ENCODE measurements around the gene LBR. TPM values are rescaled to one million over a fixed set of nuclear protein-coding genes. Genes with fewer than 3 reads are reported as not detected.
A peak's percentile ranks its signal among the peaks of the same experiment; 100 is the strongest.
"Not testable (repeated sequence)": the region's sequence is repeated elsewhere in the genome, so short reads cannot be mapped to it uniquely, and the experiment has no call there.

LBR gene
- 100 to 1,000 TPM; 239 to 296 TPM for total RNA-seq

GRCh38 chr1:225427235-225428067 is at the start of gene LBR:
LBR (minus strand) TSS chr1:225428038; CDS start chr1:225424075, 3,963 bp downstream.
- peaks cover 32% of the 10 kb centered on the region for H3K36me3 Mint-ChIP-seq (ENCODE audit: low read depth)
- H3K9me3 Mint-ChIP-seq: peaks cover 3% of the 10 kb centered on the region
- peak within 1 kb of the TSS; percentile 90 for H3K4me3 Mint-ChIP-seq
- no peak for DNase-seq
- CTCF ChIA-PET: interaction anchor here (0.6 to 1.6 kb wide), 5 partner anchors 16 to 379 kb away, joined by 3 to 10 read pairs (median 3); no protein-coding TSS in a partner anchor
- H3K27me3 Mint-ChIP-seq: no peaks in the 10 kb centered on the region
- POLR2A ChIA-PET: interaction anchor here (0.5 to 2.2 kb wide), 3 partner anchors 17 to 443 kb away, joined by 3 to 9 read pairs (median 4); no protein-coding TSS in a partner anchor
- peaks cover 57% of the 10 kb centered on the region for H3K4me1 Mint-ChIP-seq
- H3K27ac Mint-ChIP-seq: peak within 1 kb of the TSS; percentile 96

GRCh38 chr1:225477296-225477911 is 49.6 kb upstream of the LBR start:
- POLR2A ChIA-PET: no interaction called here
- H3K27ac Mint-ChIP-seq: peak overlapping the region; percentile 80

GRCh38 chr1:225476538-225476988 is 48.7 kb upstream of the LBR start:
- ChIA-PET CTCF (interaction anchor here (1.2 to 3.3 kb wide), 8 partner anchors 9 to 511 kb away, joined by 3 to 31 read pairs (median 8); partner anchors contain the start of genes LBR and PYCR2), POLR2A (no interaction called here)
- Mint-ChIP-seq H3K4me3 (no peak overlapping the region), H3K4me1 (peaks cover 59% of the 10 kb centered on the region), H3K27me3 (no peaks in the 10 kb centered on the region), H3K9me3 (peaks cover 6% of the 10 kb centered on the region), H3K27ac (peak overlapping the region; percentile 80), H3K36me3 (ENCODE audit: low read depth) (peaks cover 3% of the 10 kb centered on the region)
- DNase-seq: no peak

More at GRCh38 chr1:225477296-225477911, 49.6 kb upstream of the LBR start:
- CTCF ChIA-PET: interaction anchor here (0.7 to 3.0 kb wide), 7 partner anchors 8 to 498 kb away, joined by 3 to 31 read pairs (median 4); partner anchors contain the start of genes PYCR2 and SRP9
- H3K36me3 Mint-ChIP-seq (ENCODE audit: low read depth): peaks cover 3% of the 10 kb centered on the region
- H3K27me3 Mint-ChIP-seq: peaks cover 3% of the 10 kb centered on the region
- no peak for DNase-seq
- peaks cover 6% of the 10 kb centered on the region for H3K9me3 Mint-ChIP-seq
- H3K4me3 Mint-ChIP-seq: no peak overlapping the region
- peaks cover 56% of the 10 kb centered on the region for H3K4me1 Mint-ChIP-seq

- CTCF ChIA-PET: interaction anchor here (0.6 to 3.3 kb wide), 14 partner anchors 9 to 518 kb away, joined by 3 to 31 read pairs (median 5); partner anchors contain the start of genes LBR and PYCR2
- POLR2A ChIA-PET: no interaction called here
- no peak for DNase-seq
- Mint-ChIP-seq H3K27ac (peak overlapping the region; percentile 80), H3K36me3 (ENCODE audit: low read depth) (peaks cover 3% of the 10 kb centered on the region), H3K4me1 (peaks cover 60% of the 10 kb centered on the region), H3K27me3 (no peaks in the 10 kb centered on the region), H3K9me3 (peaks cover 6% of the 10 kb centered on the region), H3K4me3 (no peak overlapping the region)
These were observed 48.3 kb upstream of the LBR start for GRCh38 chr1:225476100-225476511.

- Mint-ChIP-seq H3K4me1 (peaks cover 62% of the 10 kb centered on the region), H3K27ac (peak overlapping the region; percentile 28), H3K36me3 (ENCODE audit: low read depth) (peaks cover 3% of the 10 kb centered on the region), H3K27me3 (no peaks in the 10 kb centered on the region), H3K9me3 (peaks cover 6% of the 10 kb centered on the region), H3K4me3 (no peak overlapping the region)
- ChIA-PET CTCF (interaction anchor here (0.5 to 3.3 kb wide), 48 partner anchors 10 to 1296 kb away, joined by 3 to 31 read pairs (median 4); partner anchors contain the start of genes LBR, LEFTY1 and PYCR2), POLR2A (no interaction called here)
- DNase-seq: peak; percentile 56
These were observed 47.4 kb upstream of the LBR start for GRCh38 chr1:225474986-225475820.

GRCh38 chr1:225474439-225474985 is 46.7 kb upstream of the LBR start:
- DNase-seq: no peak
- Mint-ChIP-seq H3K27me3 (no peaks in the 10 kb centered on the region), H3K27ac (no peak overlapping the region), H3K4me1 (peaks cover 62% of the 10 kb centered on the region), H3K4me3 (no peak overlapping the region), H3K36me3 (ENCODE audit: low read depth) (peaks cover 3% of the 10 kb centered on the region), H3K9me3 (peaks cover 6% of the 10 kb centered on the region)
- POLR2A ChIA-PET: no interaction called here
- CTCF ChIA-PET: interaction anchor here (0.5 to 3.3 kb wide), 42 partner anchors 9 to 1296 kb away, joined by 3 to 31 read pairs (median 4); partner anchors contain the start of genes LBR, LEFTY1 and PYCR2

- not testable (repeated sequence) for DNase-seq; H3K4me3 Mint-ChIP-seq; H3K27me3 Mint-ChIP-seq; H3K9me3 Mint-ChIP-seq; H3K36me3 Mint-ChIP-seq (ENCODE audit: low read depth)
- Mint-ChIP-seq H3K27ac (peak overlapping the region; percentile 37), H3K4me1 (peaks cover 65% of the 10 kb centered on the region)
- ChIA-PET POLR2A (interaction anchor here (1.0 kb wide), 1 partner anchor 29 kb away, joined by 3 read pairs; no protein-coding TSS in a partner anchor), CTCF (interaction anchor here (0.6 to 3.3 kb wide), 34 partner anchors 9 to 711 kb away, joined by 3 to 31 read pairs (median 5); partner anchors contain the start of genes LBR, LEFTY1, PYCR2 and SRP9)
These were observed 46.0 kb upstream of the LBR start for GRCh38 chr1:225473676-225474438.

- ChIA-PET CTCF (interaction anchor here (0.9 to 2.1 kb wide), 7 partner anchors 8 to 329 kb away, joined by 3 to 7 read pairs (median 3); partner anchors contain the start of gene SRP9), POLR2A (interaction anchor here (1.0 kb wide), 1 partner anchor 29 kb away, joined by 3 read pairs; no protein-coding TSS in a partner anchor)
- Mint-ChIP-seq H3K27ac (peak overlapping the region; percentile 37), H3K4me1 (peaks cover 69% of the 10 kb centered on the region)
- not testable (repeated sequence) for H3K9me3 Mint-ChIP-seq; H3K36me3 Mint-ChIP-seq (ENCODE audit: low read depth); H3K27me3 Mint-ChIP-seq; H3K4me3 Mint-ChIP-seq
- DNase-seq: peak; percentile 35
These were observed 45.4 kb upstream of the LBR start for GRCh38 chr1:225473266-225473665.

GRCh38 chr1:225471453-225472301 is 43.8 kb upstream of the LBR start:
- peaks cover 6% of the 10 kb centered on the region for H3K9me3 Mint-ChIP-seq
- ChIA-PET POLR2A (no interaction called here), CTCF (interaction anchor here (0.6 to 1.9 kb wide), 7 partner anchors 11 to 504 kb away, joined by 3 to 5 read pairs (median 3); partner anchors contain the start of gene SRP9)
- no peak overlapping the region for H3K4me3 Mint-ChIP-seq
- no peak for DNase-seq
- H3K4me1 Mint-ChIP-seq: peaks cover 60% of the 10 kb centered on the region
- peaks cover 5% of the 10 kb centered on the region for H3K36me3 Mint-ChIP-seq (ENCODE audit: low read depth)
- H3K27me3 Mint-ChIP-seq: no peaks in the 10 kb centered on the region
- H3K27ac Mint-ChIP-seq: no peak overlapping the region

GRCh38 chr1:225471109-225471452 is 43.2 kb upstream of the LBR start:
- Mint-ChIP-seq H3K4me1 (peaks cover 59% of the 10 kb centered on the region), H3K27me3 (no peaks in the 10 kb centered on the region), H3K36me3 (ENCODE audit: low read depth) (peaks cover 3% of the 10 kb centered on the region), H3K27ac (peak overlapping the region; percentile 47), H3K9me3 (peaks cover 3% of the 10 kb centered on the region), H3K4me3 (no peak overlapping the region)
- POLR2A ChIA-PET: no interaction called here
- CTCF ChIA-PET: interaction anchor here (0.6 to 1.9 kb wide), 6 partner anchors 11 to 504 kb away, joined by 3 to 4 read pairs (median 3); no protein-coding TSS in a partner anchor
- DNase-seq: no peak

Data from activated CD4-positive, alpha-beta T cell treated with anti-CD3 and anti-CD28 coated beads, Interleukin-2, amount 10 ng/mL, durations not matched to agents 7 days and 5 days (primary cell).